RWPE1 (cell line): ENCODE measurements around the gene OR6N2.

Experiments used
- CTCF ChIA-PET: fragments of 350-600 bp; sonication (Branson Sonifier 250); formaldehyde crosslinking; extraction: SDS; loops from one replicate; lab custom pipeline; 2021; lab: Yijun Ruan, JAX
- POLR2A ChIA-PET: fragments of 400-600 bp; formaldehyde crosslinking; extraction: SDS; loops from one replicate; lab custom pipeline; 2020; ENCODE audit warnings: antibody characterized with exemption; ENCODE audit not compliant: low non-redundant PET; lab: Yijun Ruan, JAX
- DNase-seq: peaks from one replicate; pipeline ENCODE4 v3.0.0; 2012; ENCODE audit warnings: low spot score
- H3K27ac ChIP-seq: fragments of 450-650 bp; 2 replicates; pipeline ENCODE4 v1.5.1; 2017
- CTCF ChIP-seq: fragments of 450-650 bp; conservative IDR thresholded peaks from 2 replicates; pipeline ENCODE4 v1.5.1; 2017; ENCODE audit warnings: low read depth, mild to moderate bottlenecking

The OR6N2 gene

GRCh38 chr1:158732524-158732923 is 48.5 kb downstream of the OR6N2 start:
- DNase-seq = no peak
- TF ChIP-seq CTCF = no peak
- H3K27ac ChIP-seq = no peak overlapping the region
- ChIA-PET CTCF (no interaction called here), POLR2A (no interaction called here)

GRCh38 chr1:158731707-158732106 is 49.3 kb downstream of the OR6N2 start:
- POLR2A ChIA-PET = no interaction called here
- TF ChIP-seq CTCF = no peak
- H3K27ac ChIP-seq = no peak overlapping the region
- CTCF ChIA-PET = no interaction called here
- DNase-seq = no peak

GRCh38 chr1:158730453-158730852 is 50.6 kb downstream of the OR6N2 start:
- POLR2A ChIA-PET = no interaction called here
- H3K27ac ChIP-seq = no peak overlapping the region
- TF ChIP-seq CTCF = no peak
- DNase-seq = no peak
- CTCF ChIA-PET = no interaction called here

GRCh38 chr1:158728510-158729225 is 52.3 kb downstream of the OR6N2 start:
- TF ChIP-seq CTCF = no peak
- ChIA-PET POLR2A (no interaction called here), CTCF (no interaction called here)
- no peak for DNase-seq
- no peak overlapping the region for H3K27ac ChIP-seq

- TF ChIP-seq CTCF = no peak
- POLR2A ChIA-PET = no interaction called here
- CTCF ChIA-PET = no interaction called here
- H3K27ac ChIP-seq = no peak overlapping the region
- no peak for DNase-seq
Measured at GRCh38 chr1:158724442-158724841, 56.6 kb downstream of the OR6N2 start.
